NB4 (cell line): ENCODE measurements around the gene LMNTD1.
A peak's percentile ranks its signal among the peaks of the same experiment; 100 is the strongest.

Experiments
- DNase-seq: peaks from one replicate; pipeline ENCODE4 v3.0.0; 2010; ENCODE audit warnings: low read depth
- H3K4me3 ChIP-seq: one replicate; pipeline ENCODE4 v1.5.1; 2011; ENCODE audit warnings: mild to moderate bottlenecking, low read depth, low read length, moderate library complexity
- CTCF ChIP-seq: IDR thresholded peaks from one replicate; pipeline ENCODE4 v1.5.1; 2012; ENCODE audit warnings: low read depth, low read length
- MYC ChIP-seq: IDR thresholded peaks from 2 replicates; pipeline ENCODE4 v1.6.1; 2011; ENCODE audit warnings: low read depth, low read length
- POLR2A ChIP-seq: IDR thresholded peaks from 2 replicates; pipeline ENCODE4 v1.6.1; 2011; ENCODE audit warnings: mild to moderate bottlenecking; ENCODE audit not compliant: insufficient read length; ENCODE audit errors: extremely low read depth
- TF ChIP-seq, protein P1 (sequence below): IDR thresholded peaks from 2 replicates; pipeline ENCODE4 v1.6.1; 2011; ENCODE audit warnings: low read depth, low read length

LMNTD1 gene

GRCh38 chr12:25590011-25590721 is 37.1 kb upstream of the LMNTD1 start:
- DNase-seq: peak; percentile 34
- TF ChIP-seq, protein P1, sequence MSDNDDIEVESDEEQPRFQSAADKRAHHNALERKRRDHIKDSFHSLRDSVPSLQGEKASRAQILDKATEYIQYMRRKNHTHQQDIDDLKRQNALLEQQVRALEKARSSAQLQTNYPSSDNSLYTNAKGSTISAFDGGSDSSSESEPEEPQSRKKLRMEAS: no peak
- TF ChIP-seq POLR2A (no peak), CTCF (no peak), MYC (no peak)

DNA sequence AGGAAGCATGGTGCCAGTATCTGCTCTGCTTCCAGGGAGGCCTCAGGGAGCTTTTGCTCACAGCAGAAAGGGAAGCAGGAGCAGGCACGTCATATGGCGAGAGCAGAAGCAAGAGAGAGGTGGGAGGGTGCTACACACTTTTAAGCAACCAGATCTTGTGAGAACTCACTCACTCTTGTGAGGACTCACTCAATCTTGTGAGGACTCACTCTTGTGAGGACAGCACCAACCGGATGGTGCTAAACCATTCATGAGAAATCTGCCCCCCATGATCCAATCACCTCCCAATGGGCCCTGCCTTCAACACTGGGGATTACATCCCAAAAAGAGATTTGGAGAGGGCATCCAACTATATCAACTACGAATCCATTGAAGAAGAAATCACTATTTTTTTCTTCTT is 34.3 kb upstream of the LMNTD1 start:
- H3K4me3 ChIP-seq: no peak overlapping the region
- DNase-seq: no peak
- TF ChIP-seq, protein P1: no peak
- TF ChIP-seq CTCF: no peak
- no peak for TF ChIP-seq MYC
- no peak for TF ChIP-seq POLR2A

More at GRCh38 chr12:25590011-25590721, 37.1 kb upstream of the LMNTD1 start:
- H3K4me3 ChIP-seq: no peak overlapping the region

DNA sequence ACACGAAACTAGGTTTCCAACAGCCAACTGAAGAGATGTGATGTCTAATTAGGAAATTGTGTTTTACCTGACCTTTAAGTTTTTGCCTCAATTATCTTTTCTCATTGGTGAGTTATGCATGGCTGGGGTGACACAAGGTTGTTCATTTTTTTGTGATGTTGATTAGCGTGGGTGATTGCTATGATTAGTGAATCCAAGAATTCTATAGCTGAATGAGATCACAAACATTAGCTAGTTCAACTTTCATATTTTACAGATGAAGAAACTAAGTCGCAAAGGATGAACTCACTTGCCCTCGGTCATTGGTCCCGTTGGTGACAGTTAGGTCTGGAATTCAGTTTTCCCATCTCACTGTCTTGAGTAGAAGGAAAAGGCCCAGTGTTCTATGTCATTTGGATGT is 32.6 kb upstream of the LMNTD1 start:
- DNase-seq: no peak
- TF ChIP-seq POLR2A (no peak), MYC (no peak), CTCF (no peak)
- TF ChIP-seq, protein P1: no peak

GRCh38 chr12:25585021-25585523 is 32.0 kb upstream of the LMNTD1 start:
- DNase-seq: no peak
- no peak for TF ChIP-seq POLR2A
- no peak for TF ChIP-seq CTCF
- no peak for TF ChIP-seq MYC
- TF ChIP-seq, protein P1: no peak
- no peak overlapping the region for H3K4me3 ChIP-seq

More for the DNA sequence above, 32.6 kb upstream of the LMNTD1 start:
- H3K4me3 ChIP-seq: no peak overlapping the region

DNA sequence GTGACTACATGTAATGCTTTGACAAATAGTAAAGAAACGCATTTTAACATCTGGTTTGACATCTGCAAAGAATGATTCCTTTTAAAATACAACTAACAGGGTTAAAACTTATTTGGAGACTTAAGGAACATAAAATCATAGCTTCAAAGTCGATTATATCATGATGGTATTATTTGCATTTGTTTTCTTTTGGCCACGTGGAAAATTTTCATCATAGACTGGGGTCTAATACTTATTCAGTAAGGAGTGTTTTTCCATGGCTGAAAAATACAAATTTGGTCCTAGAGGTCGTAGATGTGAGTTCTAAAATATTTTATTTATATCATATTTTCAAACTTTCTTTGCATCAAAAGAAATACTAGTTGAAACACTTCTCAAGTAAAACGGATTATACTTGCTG is 31.5 kb upstream of the LMNTD1 start:
- H3K4me3 ChIP-seq: no peak overlapping the region
- TF ChIP-seq, protein P1: no peak
- DNase-seq: no peak

DNA sequence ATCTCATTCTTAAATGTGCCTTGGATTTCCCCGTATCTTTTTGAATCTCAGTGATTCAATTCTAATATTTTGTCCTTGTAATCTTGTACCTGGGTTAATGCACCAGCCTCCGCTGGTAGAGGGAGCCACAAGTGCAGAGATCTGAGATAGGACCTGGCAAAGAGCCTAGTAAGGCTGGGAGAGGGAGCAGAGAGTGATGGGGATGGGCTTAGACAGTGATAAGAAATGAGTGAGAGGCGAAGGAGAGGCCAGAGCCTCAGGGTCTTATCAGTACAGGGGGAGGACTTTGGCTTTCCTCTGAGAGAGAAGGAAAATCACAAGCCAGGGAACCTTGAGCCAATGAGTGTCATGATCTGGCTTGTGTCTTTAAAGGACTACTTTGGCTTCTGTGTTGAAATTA is 30.5 kb upstream of the LMNTD1 start:
- TF ChIP-seq, protein P1: no peak
- no peak for TF ChIP-seq CTCF
- no peak for TF ChIP-seq MYC
- no peak for TF ChIP-seq POLR2A
- H3K4me3 ChIP-seq: no peak overlapping the region
- no peak for DNase-seq
